Cortex of kidney (tissue), 1 donor: ENCODE measurements around the gene MPZL3.
"Not testable (repeated sequence)": the region's sequence is repeated elsewhere in the genome, so short reads cannot be mapped to it uniquely, and the experiment has no call there.

Experiments used
- DNase-seq: peaks from one replicate; lab custom pipeline; 2025; lab: John Stamatoyannopoulos, UW

Gene MPZL3

DNA sequence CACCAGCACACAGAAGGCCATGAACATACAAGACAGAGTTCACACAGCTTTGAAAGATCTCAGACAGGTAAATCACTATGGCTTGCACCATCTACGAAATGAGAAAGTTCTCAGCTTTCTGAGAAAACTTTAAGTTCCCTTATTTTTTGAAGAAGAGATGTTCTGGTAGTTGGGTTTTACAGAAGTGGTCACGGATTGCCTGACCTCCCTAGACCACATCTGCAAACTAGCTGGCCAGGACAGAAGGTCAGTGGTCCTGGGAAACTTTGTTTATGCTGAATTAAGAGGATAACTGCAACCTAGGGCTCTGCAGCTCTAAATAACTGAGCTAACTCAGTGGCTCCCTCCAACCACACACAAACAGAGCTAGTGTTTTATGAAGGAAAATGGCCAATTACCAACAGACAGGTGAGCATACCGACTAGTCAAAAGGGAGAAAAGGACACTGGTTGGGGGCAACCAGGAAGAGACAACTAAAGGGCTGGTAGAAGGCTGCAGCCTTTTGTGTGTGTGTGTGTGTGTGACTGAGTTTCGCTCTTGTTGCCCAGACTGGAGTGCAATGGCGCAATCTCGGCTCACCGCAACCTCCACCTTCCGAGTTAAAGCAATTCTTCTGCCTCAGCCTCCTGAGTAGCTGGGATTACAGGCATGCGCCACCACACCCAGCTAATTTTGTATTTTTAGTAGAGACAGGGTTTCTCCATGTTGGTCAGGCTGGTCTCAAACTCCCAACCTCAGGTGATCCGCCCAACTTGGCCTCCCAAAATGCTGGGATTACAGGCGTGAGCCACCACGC is 67.2 kb downstream of the MPZL3 start:
- no peak for DNase-seq

DNA sequence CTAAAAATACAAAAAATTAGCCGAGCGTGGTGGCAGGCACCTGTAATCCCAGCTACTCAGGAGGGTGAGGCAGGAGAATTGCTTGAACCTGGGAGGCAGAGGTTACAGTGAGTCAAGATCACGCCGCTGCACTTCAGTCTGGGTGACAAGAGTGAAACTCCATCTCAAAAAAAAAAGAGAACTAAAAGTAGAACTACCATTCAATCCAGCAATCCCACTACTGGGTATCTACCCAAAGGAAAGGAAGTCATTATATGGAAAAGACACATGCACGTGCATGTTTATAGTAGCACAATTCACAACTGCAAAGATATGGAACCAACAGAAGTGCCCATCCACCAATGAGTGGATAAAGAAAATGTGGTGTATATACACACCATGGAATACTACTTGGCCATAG is 68.5 kb downstream of the MPZL3 start:
- DNase-seq = not testable (repeated sequence)

GRCh38 chr11:118180300-118180703 is 71.9 kb downstream of the MPZL3 start:
- DNase-seq = no peak

GRCh38 chr11:118176778-118177134 is 75.4 kb downstream of the MPZL3 start:
- DNase-seq = no peak
